GM12878 (cell line): ENCODE measurements around the gene VSTM4. TPM values are rescaled to one million over a fixed set of nuclear protein-coding genes. Genes with fewer than 3 reads are reported as not detected.

Experiments
- ATAC-seq: fragments of 200-7000 bp; cut with Tn5 transposase; 3 replicates; pipeline ENCODE4 v1.9.1; 2020; ENCODE audit warnings: mild to moderate bottlenecking, moderate library complexity
- BruUV-seq: library from RNA; stranded (reverse); fragments of 400-500 nt; replicated peaks from 2 replicates; lab custom pipeline; 2021; lab: Mats Ljungman, UMichigan
- CTCF ChIA-PET: fragments of 300-600 bp; sonication (Branson Sonifier 250); formaldehyde crosslinking; extraction: SDS; loops from one replicate; lab custom pipeline; 2021; ENCODE audit warnings: inconsistent platforms; lab: Yijun Ruan, JAX
- POLR2A ChIA-PET: fragments of 350-600 bp; formaldehyde crosslinking; extraction: SDS; loops from one replicate; lab custom pipeline; 2021; ENCODE audit warnings: inconsistent platforms; lab: Charles Lee
- RAD21 ChIA-PET: fragments of 300-600 bp; sonication (Branson Sonifier 250); formaldehyde crosslinking; loops from one replicate; lab custom pipeline; 2023; ENCODE audit warnings: antibody characterized with exemption; ENCODE audit not compliant: unreplicated experiment; lab: Charles Lee
- SMC1A ChIA-PET: fragments of 300-600 bp; sonication (Branson Sonifier 250); formaldehyde crosslinking; loops from one replicate; lab custom pipeline; 2023; ENCODE audit not compliant: unreplicated experiment, uncharacterized antibody; lab: Charles Lee
- DNase-seq: peaks from one replicate; pipeline ENCODE4 v3.0.0-alpha.2; 2011; ENCODE audit warnings: low read depth, low spot score
- FAIRE-seq: peaks from 3 replicates; lab custom pipeline; 2011; peaks lifted over from hg19 to GRCh38; lab: Jason Lieb, UNC
- H2AFZ ChIP-seq: 2 replicates; pipeline ENCODE4 v1.6.0; 2011; ENCODE audit warnings: low read depth, low read length, control low read depth; ENCODE audit not compliant: control insufficient read depth
- H3K27ac ChIP-seq: 2 replicates; pipeline ENCODE4 v1.5.1; 2011; ENCODE audit warnings: control low read depth; ENCODE audit not compliant: control insufficient read depth, insufficient read depth
- H3K27me3 ChIP-seq, 2 experiments: replicated peaks in 1 of 2; 2 replicates each; pipeline versions ENCODE4 v1.6.0 to v1.6.1; 2011; ENCODE audit warnings: low read length in 1 of 2; ENCODE audit not compliant: control insufficient read depth in 2 of 2, insufficient read depth in 2 of 2
- H3K36me3 ChIP-seq, 2 experiments: 2 replicates each; pipeline ENCODE4 v1.5.1; 2011; ENCODE audit warnings: low read length in 1 of 2; ENCODE audit not compliant: control insufficient read depth in 2 of 2, insufficient read depth in 2 of 2
- H3K4me1 ChIP-seq: 2 replicates; pipeline ENCODE4 v1.6.1; 2011; ENCODE audit warnings: mild to moderate bottlenecking, low read length, moderate library complexity, mixed read lengths; ENCODE audit not compliant: control insufficient read depth, insufficient read depth
- H3K4me2 ChIP-seq: 2 replicates; pipeline ENCODE4 v1.6.0; 2011; ENCODE audit warnings: control low read depth; ENCODE audit not compliant: control insufficient read depth, insufficient read depth
- H3K4me3 ChIP-seq: fragments of 200-600 bp; sonication (generic); 2 replicates; pipeline ENCODE4 v1.5.1; 2016
- H3K79me2 ChIP-seq: 2 replicates; pipeline ENCODE4 v1.6.0; 2011; ENCODE audit warnings: low read length; ENCODE audit not compliant: control insufficient read depth, insufficient read depth
- H3K9ac ChIP-seq: 2 replicates; pipeline ENCODE4 v1.8.0; 2011; ENCODE audit warnings: low read length, control low read depth, mixed read lengths; ENCODE audit not compliant: control insufficient read depth, insufficient read depth
- H3K9me3 ChIP-seq: replicated peaks from 3 replicates; pipeline ENCODE4 v1.5.1; 2011; ENCODE audit warnings: mild to moderate bottlenecking, low read length; ENCODE audit not compliant: control insufficient read depth, insufficient read depth
- H4K20me1 ChIP-seq: 2 replicates; pipeline ENCODE4 v1.6.0; 2011; ENCODE audit not compliant: control insufficient read depth, insufficient read depth
- CHD4 ChIP-seq: fragments of 200-600 bp; sonication (generic); IDR thresholded peaks from 2 replicates; pipeline ENCODE4 v1.6.1; 2016; ENCODE audit warnings: mild to moderate bottlenecking
- CREB1 ChIP-seq: IDR thresholded peaks from 2 replicates; pipeline ENCODE4 v1.6.1; 2012; ENCODE audit warnings: low read depth, mild to moderate bottlenecking, inconsistent platforms
- CTCF ChIP-seq, 3 experiments: IDR thresholded peaks in 2 of 3; conservative IDR thresholded peaks in 1 of 3; 2 replicates each; pipeline ENCODE4 v1.5.1; 2011; ENCODE audit warnings: low read depth in 3 of 3, low read length in 3 of 3, mild to moderate bottlenecking in 3 of 3, control low read depth in 2 of 3, moderate library complexity in 2 of 3, inconsistent platforms in 1 of 3, mixed read lengths in 1 of 3; ENCODE audit not compliant: control insufficient read depth in 2 of 3, insufficient read depth in 1 of 3; ENCODE audit errors: extremely low read depth in 1 of 3
- ELK1 ChIP-seq: IDR thresholded peaks from 2 replicates; pipeline ENCODE4 v1.6.1; 2012; ENCODE audit warnings: low read depth, low read length, improper control_type of control experiment
- NR2C2 ChIP-seq: IDR thresholded peaks from 2 replicates; pipeline ENCODE4 v1.6.1; 2011; ENCODE audit warnings: borderline replicate concordance, low read depth; ENCODE audit not compliant: control insufficient read depth, insufficient read length
- PAX5 ChIP-seq: IDR thresholded peaks from 2 replicates; pipeline ENCODE4 v1.6.1; 2011; ENCODE audit warnings: low read depth, low read length, borderline replicate concordance
- RUNX3 ChIP-seq: IDR thresholded peaks from 2 replicates; pipeline ENCODE4 v1.6.1; 2012; ENCODE audit warnings: low read length, inconsistent platforms
- SMC3 ChIP-seq: IDR thresholded peaks from 2 replicates; pipeline ENCODE4 v1.6.1; 2011; ENCODE audit warnings: low read length, improper control_type of control experiment, borderline replicate concordance
- TAF1 ChIP-seq: IDR thresholded peaks from 2 replicates; pipeline ENCODE4 v1.6.1; 2011; ENCODE audit warnings: mild to moderate bottlenecking, low read depth, low read length, borderline replicate concordance
- TCF3 ChIP-seq: IDR thresholded peaks from 2 replicates; pipeline ENCODE4 v1.6.1; 2012; ENCODE audit warnings: low read depth, mild to moderate bottlenecking, low read length, borderline replicate concordance; ENCODE audit not compliant: insufficient read depth
- ZNF207 ChIP-seq: fragments of 450-650 bp; IDR thresholded peaks from 2 replicates; pipeline ENCODE4 v1.6.1; 2014; ENCODE audit warnings: antibody characterized with exemption, mild to moderate bottlenecking, borderline replicate concordance
- WGBS: methylation state at CpG from one replicate; pipeline ENCODE4 v1.1.6; 2016; ENCODE audit warnings: low lambda C conversion rate; ENCODE audit not compliant: insufficient replicate concordance, insufficient coverage; ENCODE audit errors: missing lambda C conversion rate; 5-methylcytosine and 5-hydroxymethylcytosine counted together
- in situ Hi-C: fragments of 300-500 bp; cut with MboI; formaldehyde crosslinking; loops from 9 replicates; pipeline ENCODE4 v1.14.3; 2018; ENCODE audit warnings: mixed read lengths
- intact Hi-C: fragments of 100-400 bp; cut with micrococcal nuclease; formaldehyde crosslinking; loops from one replicate; pipeline ENCODE4 v1.14.2; 2022; ENCODE audit not compliant: unreplicated experiment
- polyA plus RNA-seq, 11 experiments: library from polyadenylated mRNA; depleted of rRNA in 4 of 11; unstranded in 6 of 11; stranded (reverse) in 5 of 11; fragments of >200 nt; fragmentation: Nextera tagmentation in 4 of 11; fragmentation: Illumina TruSeq in 1 of 11; extraction: Ambion mirVana in 4 of 11; extraction: Trizol in 1 of 11; gene quantifications; 1 replicate in 1 of 11; 2 replicates in 10 of 11; pipeline versions ENCODE4 v1.2.1 to v1.2.3, GENCODE V29; 2011 to 2016; ENCODE audit warnings: inconsistent platforms in 2 of 11, missing spikeins in 2 of 11, low read depth in 1 of 11
- total RNA-seq, 4 experiments: library from RNA; depleted of rRNA in 3 of 4; stranded (reverse); fragments of >200 nt in 3 of 4; fragmentation: Illumina TruSeq in 1 of 4; extraction: Trizol in 1 of 4; gene quantifications; 2 replicates each; pipeline versions ENCODE4 v1.2.1 to v1.2.3, GENCODE V29; 2013 to 2021

Gene VSTM4
- total and polyA plus RNA-seq, 10 of the 15 experiments (the other 5 are each of a cell fraction or from before 2014, with no cell fraction given), result 0.01 to 0.14 (median 0.02) TPM; not detected in 7

GRCh38 chr10:48974510-48975156 is 140.7 kb downstream of the VSTM4 start:
- peaks cover 28 to 35% of the 10 kb centered on the region in 2 experiments for H3K36me3 ChIP-seq
- H3K79me2 ChIP-seq, result no peaks in the 10 kb centered on the region
- ATAC-seq, result no peak
- H3K4me2 ChIP-seq, result no peak overlapping the region
- CTCF ChIA-PET, result interaction anchor here (2.4 kb wide), 1 partner anchor 316 kb away, joined by 6 read pairs; no protein-coding TSS in a partner anchor
- no peak for FAIRE-seq
- intact Hi-C loops, result no loop called here
- no peaks in the 10 kb centered on the region for H3K9me3 ChIP-seq
- RAD21 ChIA-PET, result no interaction called here
- WGBS, result 100% methylated on average over 12 of the region's 12 CpGs
- no TSS peak for BruUV-seq
- POLR2A ChIA-PET, result no interaction called here
- no peak overlapping the region for H3K27ac ChIP-seq
- H2AFZ ChIP-seq, result no peak overlapping the region
- DNase-seq, result no peak
- no peaks in the 10 kb centered on the region for H3K27me3 ChIP-seq
- TF ChIP-seq TAF1 (no peak), ELK1 (no peak), TCF3 (no peak), CHD4 (no peak), ZNF207 (no peak), RUNX3 (no peak), CREB1 (no peak), CTCF (IDR thresholded peaks at IDR 0.05 in 2 of 3, conservative IDR thresholded peaks at IDR 0.05 in 1 of 3; ENCODE audit: control insufficient read depth in 2 of 3, extremely low read depth in 1 of 3, insufficient read depth in 1 of 3, low read depth in 3 of 3, low read length in 3 of 3) (no peak), PAX5 (no peak), SMC3 (no peak), NR2C2 (no peak)
- H3K4me1 ChIP-seq, result no peaks in the 10 kb centered on the region
- H3K4me3 ChIP-seq, result no peak overlapping the region
- H3K9ac ChIP-seq, result no peak overlapping the region
- H4K20me1 ChIP-seq, result no peaks in the 10 kb centered on the region
- SMC1A ChIA-PET, result no interaction called here
- in situ Hi-C loops, result loop anchor here (5.0 kb wide), 1 partner anchor 543 kb away; no protein-coding TSS in a partner anchor
